Fibroblast of lung (primary cell): Measurements from ENCODE around the gene CLSTN2. TPM values are rescaled to one million over a fixed set of nuclear protein-coding genes. Genes with fewer than 3 reads are reported as not detected.
A peak's percentile ranks its signal among the peaks of the same experiment; 100 is the strongest.

Source experiments
- DNase-seq, 2 donors: peaks; one replicate each; pipeline versions ENCODE4 v3.0.0 to v3.0.0-alpha.2; 2010; ENCODE audit warnings: low read depth in 2 of 2
- H2AFZ ChIP-seq: 2 replicates; pipeline ENCODE4 v1.5.1; 2012; ENCODE audit warnings: low read length, control low read depth, inconsistent platforms
- H3K27ac ChIP-seq: 2 replicates; pipeline ENCODE4 v1.5.1; 2011; ENCODE audit warnings: low read length, control low read depth; ENCODE audit not compliant: insufficient read depth
- H3K27me3 ChIP-seq: 2 replicates; pipeline ENCODE4 v1.5.1; 2011; ENCODE audit warnings: mild to moderate bottlenecking, low read length; ENCODE audit not compliant: control insufficient read depth, insufficient read depth
- H3K36me3 ChIP-seq: 2 replicates; pipeline ENCODE4 v1.5.1; 2011; ENCODE audit warnings: low read length; ENCODE audit not compliant: control insufficient read depth, insufficient read depth
- H3K4me1 ChIP-seq: 2 replicates; pipeline ENCODE4 v1.5.1; 2011; ENCODE audit warnings: low read length; ENCODE audit not compliant: control insufficient read depth, insufficient read depth; ENCODE audit errors: extremely low read depth
- H3K4me2 ChIP-seq: 2 replicates; pipeline ENCODE4 v1.5.1; 2011; ENCODE audit warnings: low read length, control low read depth; ENCODE audit not compliant: insufficient read depth; ENCODE audit errors: extremely low read depth
- H3K4me3 ChIP-seq, 4 experiments: fragments of 200-600 bp in 1 of 4; sonication (generic) in 1 of 4; replicated peaks in 1 of 4; 2 replicates each; pipeline ENCODE4 v1.5.1; 2011 to 2016; ENCODE audit warnings: low read length in 4 of 4, low read depth in 3 of 4, mild to moderate bottlenecking in 3 of 4, control low read depth in 2 of 4, inconsistent platforms in 1 of 4, mixed read lengths in 1 of 4; ENCODE audit not compliant: insufficient read depth in 1 of 4; ENCODE audit errors: control extremely low read depth in 1 of 4
- H3K79me2 ChIP-seq: 2 replicates; pipeline ENCODE4 v1.5.1; 2012; ENCODE audit warnings: mild to moderate bottlenecking, low read length, inconsistent platforms; ENCODE audit not compliant: control insufficient read depth, insufficient read depth
- H3K9ac ChIP-seq: 2 replicates; pipeline ENCODE4 v1.5.1; 2011; ENCODE audit warnings: mild to moderate bottlenecking, low read length, control low read depth; ENCODE audit not compliant: insufficient read depth
- H3K9me3 ChIP-seq: 2 replicates; pipeline ENCODE4 v1.5.1; 2012; ENCODE audit warnings: low read depth, low read length; ENCODE audit not compliant: control insufficient read depth, insufficient read depth
- H4K20me1 ChIP-seq: 2 replicates; pipeline ENCODE4 v1.5.1; 2011; ENCODE audit warnings: low read length; ENCODE audit not compliant: control insufficient read depth, insufficient read depth; ENCODE audit errors: extremely low read depth
- CTCF ChIP-seq, 2 donors: IDR thresholded peaks in 1 of 2; conservative IDR thresholded peaks in 1 of 2; 1 replicate in 1 of 2; 2 replicates in 1 of 2; pipeline ENCODE4 v1.5.1; 2011 to 2012; ENCODE audit warnings: low read length in 2 of 2, control low read depth in 1 of 2, inconsistent platforms in 1 of 2, low read depth in 1 of 2, mild to moderate bottlenecking in 1 of 2
- EZH2 ChIP-seq: IDR thresholded peaks from 2 replicates; pipeline ENCODE4 v1.5.1; 2012; ENCODE audit warnings: low read length, control low read depth, mild to moderate bottlenecking; ENCODE audit errors: missing control alignments
- polyA plus RNA-seq, 2 donors: library from polyadenylated mRNA; depleted of rRNA in 1 of 2; stranded (reverse) in 1 of 2; unstranded in 1 of 2; fragments of >200 nt; gene quantifications; 2 replicates each; pipeline ENCODE4 v1.2.1, GENCODE V29; 2011 to 2012; ENCODE audit warnings: missing spikeins in 1 of 2
- total RNA-seq: library from RNA; depleted of rRNA; stranded (reverse); fragments of >200 nt; gene quantifications from 2 replicates; pipeline ENCODE4 v1.2.1, GENCODE V29; 2014

Gene CLSTN2
- total and polyA plus RNA-seq, 2 donors (not counting 1 experiment from before 2014, with no cell fraction given), result under 0.01 to 1.3 TPM

GRCh38 chr3:140020541-140020940 is 85.6 kb downstream of the CLSTN2 start:
- no peaks in the 10 kb centered on the region for H3K4me1 ChIP-seq
- no peaks in the 10 kb centered on the region for H3K36me3 ChIP-seq
- no peak overlapping the region for H3K4me3 ChIP-seq
- no peaks in the 10 kb centered on the region for H3K27me3 ChIP-seq
- DNase-seq, result no peak
- no peak overlapping the region for H3K9ac ChIP-seq
- H2AFZ ChIP-seq, result no peak overlapping the region
- no peaks in the 10 kb centered on the region for H4K20me1 ChIP-seq
- TF ChIP-seq CTCF (conservative IDR thresholded peaks at IDR 0.05 in 1 of 2, IDR thresholded peaks at IDR 0.05 in 1 of 2; ENCODE audit: low read depth in 1 of 2, low read length in 2 of 2) (no peak), EZH2 (no peak)
- no peak overlapping the region for H3K4me2 ChIP-seq
- no peaks in the 10 kb centered on the region for H3K9me3 ChIP-seq
- H3K79me2 ChIP-seq, result no peaks in the 10 kb centered on the region
- H3K27ac ChIP-seq, result no peak overlapping the region

- Histone ChIP-seq H3K4me1 (no peaks in the 10 kb centered on the region), H4K20me1 (no peaks in the 10 kb centered on the region), H3K4me2 (no peak overlapping the region), H3K9ac (no peak overlapping the region), H3K36me3 (no peaks in the 10 kb centered on the region), H3K27me3 (no peaks in the 10 kb centered on the region), H3K4me3 (no peak overlapping the region), H2AFZ (no peak overlapping the region), H3K27ac (no peak overlapping the region), H3K9me3 (no peaks in the 10 kb centered on the region), H3K79me2 (no peaks in the 10 kb centered on the region)
- no peak for DNase-seq
- TF ChIP-seq CTCF (conservative IDR thresholded peaks at IDR 0.05 in 1 of 2, IDR thresholded peaks at IDR 0.05 in 1 of 2; ENCODE audit: low read depth in 1 of 2, low read length in 2 of 2) (no peak), EZH2 (no peak)
Observed at GRCh38 chr3:140021269-140021668, 86.3 kb downstream of the CLSTN2 start.

GRCh38 chr3:140022066-140022770 is 87.2 kb downstream of the CLSTN2 start:
- no peak overlapping the region for H3K9ac ChIP-seq
- H4K20me1 ChIP-seq, result no peaks in the 10 kb centered on the region
- DNase-seq, result peak in 1 of 2 donors; percentile 20
- H3K27me3 ChIP-seq, result no peaks in the 10 kb centered on the region
- H2AFZ ChIP-seq, result no peak overlapping the region
- H3K79me2 ChIP-seq, result no peaks in the 10 kb centered on the region
- H3K27ac ChIP-seq, result no peak overlapping the region
- no peak overlapping the region for H3K4me3 ChIP-seq
- no peaks in the 10 kb centered on the region for H3K36me3 ChIP-seq
- no peaks in the 10 kb centered on the region for H3K9me3 ChIP-seq
- TF ChIP-seq EZH2 (no peak), CTCF (conservative IDR thresholded peaks at IDR 0.05 in 1 of 2, IDR thresholded peaks at IDR 0.05 in 1 of 2; ENCODE audit: low read depth in 1 of 2, low read length in 2 of 2) (no peak)
- no peaks in the 10 kb centered on the region for H3K4me1 ChIP-seq
- no peak overlapping the region for H3K4me2 ChIP-seq
